Kidney (tissue), 14 donors: ENCODE measurements around the gene CBFA2T3. TPM values are rescaled to one million over a fixed set of nuclear protein-coding genes. Genes with fewer than 3 reads are reported as not detected.
A peak's percentile ranks its signal among the peaks of the same experiment; 100 is the strongest.

Source experiments
- DNase-seq, 5 donors: peaks; one replicate each; pipeline ENCODE4 v3.0.0-alpha.2; 2013 to 2020
- FAIRE-seq: peaks from 2 replicates; lab custom pipeline; 2012; peaks lifted over from hg19 to GRCh38; lab: Jason Lieb, UNC
- H3K27ac ChIP-seq, 2 donors: one replicate each; pipeline ENCODE4 v1.7.0; 2013; ENCODE audit warnings: low read depth in 2 of 2, low read length in 2 of 2, inconsistent platforms in 1 of 2
- H3K27me3 ChIP-seq: one replicate; pipeline ENCODE4 v1.7.1; 2013; ENCODE audit warnings: low read length, inconsistent platforms; ENCODE audit not compliant: control insufficient read depth, insufficient read depth
- H3K36me3 ChIP-seq, 3 donors: one replicate each; pipeline versions ENCODE4 v1.7.0 to v1.7.1; 2013; ENCODE audit warnings: low read length in 3 of 3, control low read depth in 1 of 3, inconsistent platforms in 1 of 3; ENCODE audit not compliant: insufficient read depth in 3 of 3, control insufficient read depth in 2 of 3
- H3K4me1 ChIP-seq, 3 donors: one replicate each; pipeline versions ENCODE4 v1.7.0 to v1.7.1; 2013; ENCODE audit warnings: low read length in 3 of 3, inconsistent platforms in 1 of 3, low read depth in 1 of 3; ENCODE audit not compliant: control insufficient read depth in 2 of 3, insufficient read depth in 2 of 3
- H3K4me3 ChIP-seq, 3 donors: one replicate each; pipeline versions ENCODE4 v1.7.0 to v1.8.1; 2013; ENCODE audit warnings: low read length in 3 of 3, control low read depth in 1 of 3, inconsistent platforms in 1 of 3
- H3K9ac ChIP-seq, 3 donors: one replicate each; pipeline versions ENCODE4 v1.7.0 to v1.7.1; 2013; ENCODE audit warnings: low read length in 3 of 3, control low read depth in 1 of 3, inconsistent platforms in 1 of 3
- H3K9me3 ChIP-seq, 3 donors: one replicate each; pipeline versions ENCODE4 v1.7.0 to v1.7.1; 2013; ENCODE audit warnings: low read length in 3 of 3, control low read depth in 1 of 3, inconsistent platforms in 1 of 3; ENCODE audit not compliant: control insufficient read depth in 2 of 3, insufficient read depth in 1 of 3
- intact Hi-C: fragments of 100-400 bp; cut with DNase I; formaldehyde crosslinking; loops from one replicate; pipeline ENCODE4 v1.11.1; 2022
- polyA plus RNA-seq: library from polyadenylated mRNA; stranded (reverse); fragments of 350-450 nt; fragmentation: Illumina TruSeq; extraction: RNeasy Lipid Tissue Mini Kit (QIAGEN cat#74804); gene quantifications from one replicate; pipeline ENCODE4 v1.2.3, GENCODE V29; 2014; ENCODE audit warnings: low read depth, low replicate concordance; ENCODE audit not compliant: insufficient read depth
- total RNA-seq: library from RNA; stranded (reverse); fragmentation: NEBNext Ultra II Directional; extraction: Animal tissue kit (Norgen Biotek cat#: 25700); gene quantifications from one replicate; pipeline ENCODE4 v1.2.1, GENCODE V29; 2021
- TF ChIP-seq, protein P1 (sequence below): IDR thresholded peaks from 3 replicates; pipeline ENCODE4 v1.5.1; 2012; ENCODE audit warnings: mild to moderate bottlenecking, moderate library complexity, borderline replicate concordance; ENCODE audit not compliant: insufficient read depth; ENCODE audit errors: extremely low read depth
- donor health status: control.
- donor health status: control.
- donor health status: control.
- donor health status: control.
- donor health status: control.
- donor health status: DM: yes; HTN: yes; CAD: no.
- donor health status: Normal renal cell carcinoma (clear cell type).

The CBFA2T3 gene
- total and polyA plus RNA-seq, 2 donors from 2014 or later, result 0.75 to 8.0 TPM

DNA sequence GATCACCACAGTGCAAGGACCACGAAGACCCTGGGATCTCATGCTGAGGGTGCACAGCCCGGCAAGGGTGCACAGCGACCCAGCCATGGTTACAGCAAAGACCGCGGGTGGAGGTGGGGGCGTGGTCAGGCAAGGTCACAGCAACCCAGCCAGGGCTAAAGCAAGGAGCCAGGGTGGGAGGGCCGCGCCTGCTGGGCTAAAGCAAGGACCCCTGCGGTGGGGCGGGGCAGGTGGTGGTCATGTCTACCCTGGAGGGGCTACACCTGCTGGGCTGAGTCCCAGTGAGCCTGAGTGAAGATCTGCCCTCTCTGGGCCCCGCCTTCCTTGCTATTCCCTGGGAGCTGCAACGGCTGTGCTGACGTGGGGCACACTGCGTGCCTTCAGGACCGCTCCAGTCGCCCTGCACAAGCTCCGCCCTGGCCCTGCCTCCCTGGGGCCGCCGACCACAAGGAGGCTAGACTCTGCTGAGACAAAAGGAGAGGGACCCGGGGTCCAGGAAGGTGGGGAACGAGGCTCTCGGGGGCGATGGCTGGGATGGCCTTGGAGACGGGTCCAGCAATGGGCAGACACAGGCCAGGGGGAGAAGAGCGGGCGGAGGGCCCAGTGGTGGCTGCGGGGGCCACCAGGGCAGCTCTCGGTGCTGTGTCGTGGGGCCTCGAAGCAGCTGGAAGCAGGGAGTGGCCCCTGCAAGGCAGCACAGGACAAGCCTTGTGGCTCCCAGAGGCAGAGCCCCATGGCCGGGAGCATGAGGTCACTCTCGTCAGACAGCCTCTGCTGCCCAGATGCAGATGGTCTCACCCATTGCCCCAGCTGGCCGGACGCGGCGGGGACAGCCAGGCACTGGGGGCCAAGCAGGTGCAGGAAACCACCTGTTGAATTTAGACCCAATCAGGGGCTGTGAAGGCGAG is 52.8 kb downstream of the CBFA2T3 start:
- Histone ChIP-seq H3K9me3 (no peaks in the 10 kb centered on the region), H3K27ac (no peak overlapping the region), H3K4me1 (peaks cover 0 to 8% (median 0%) of the 10 kb centered on the region in 3 donors), H3K9ac (no peak overlapping the region), H3K4me3 (no peak overlapping the region), H3K27me3 (no peaks in the 10 kb centered on the region), H3K36me3 (no peaks in the 10 kb centered on the region)
- DNase-seq (no peak), FAIRE-seq (no peak)
- TF ChIP-seq, protein P1, sequence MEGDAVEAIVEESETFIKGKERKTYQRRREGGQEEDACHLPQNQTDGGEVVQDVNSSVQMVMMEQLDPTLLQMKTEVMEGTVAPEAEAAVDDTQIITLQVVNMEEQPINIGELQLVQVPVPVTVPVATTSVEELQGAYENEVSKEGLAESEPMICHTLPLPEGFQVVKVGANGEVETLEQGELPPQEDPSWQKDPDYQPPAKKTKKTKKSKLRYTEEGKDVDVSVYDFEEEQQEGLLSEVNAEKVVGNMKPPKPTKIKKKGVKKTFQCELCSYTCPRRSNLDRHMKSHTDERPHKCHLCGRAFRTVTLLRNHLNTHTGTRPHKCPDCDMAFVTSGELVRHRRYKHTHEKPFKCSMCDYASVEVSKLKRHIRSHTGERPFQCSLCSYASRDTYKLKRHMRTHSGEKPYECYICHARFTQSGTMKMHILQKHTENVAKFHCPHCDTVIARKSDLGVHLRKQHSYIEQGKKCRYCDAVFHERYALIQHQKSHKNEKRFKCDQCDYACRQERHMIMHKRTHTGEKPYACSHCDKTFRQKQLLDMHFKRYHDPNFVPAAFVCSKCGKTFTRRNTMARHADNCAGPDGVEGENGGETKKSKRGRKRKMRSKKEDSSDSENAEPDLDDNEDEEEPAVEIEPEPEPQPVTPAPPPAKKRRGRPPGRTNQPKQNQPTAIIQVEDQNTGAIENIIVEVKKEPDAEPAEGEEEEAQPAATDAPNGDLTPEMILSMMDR, result no peak
- intact Hi-C loops, result no loop called here

DNA sequence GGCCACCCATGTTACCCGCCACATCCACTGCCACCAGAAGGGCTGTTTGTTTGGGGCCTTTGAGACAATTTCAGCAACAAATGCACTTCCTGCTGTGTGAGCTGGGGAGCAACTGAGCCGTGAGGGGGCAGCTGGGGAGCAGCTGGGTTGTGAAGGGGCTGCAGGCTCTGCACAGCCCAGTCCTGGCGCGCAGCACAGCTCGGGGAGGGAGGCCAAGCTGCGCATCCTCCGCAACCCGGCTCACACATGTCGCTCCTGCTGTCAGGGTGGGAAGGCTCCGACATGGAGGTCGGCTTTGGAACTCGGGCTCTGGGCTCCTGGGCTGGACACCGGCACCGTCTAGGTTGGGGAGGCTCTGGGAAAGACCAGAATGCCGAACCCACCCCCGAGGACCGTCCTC is 53.6 kb downstream of the CBFA2T3 start:
- intact Hi-C loops, result no loop called here
- no peaks in the 10 kb centered on the region for H3K36me3 ChIP-seq
- H3K4me3 ChIP-seq, result no peak overlapping the region
- no peak overlapping the region for H3K27ac ChIP-seq
- peaks cover 0 to 8% (median 0%) of the 10 kb centered on the region in 3 donors for H3K4me1 ChIP-seq
- H3K27me3 ChIP-seq, result no peaks in the 10 kb centered on the region
- H3K9me3 ChIP-seq, result no peaks in the 10 kb centered on the region
- no peak for FAIRE-seq
- TF ChIP-seq, protein P1, result no peak
- H3K9ac ChIP-seq, result no peak overlapping the region
- DNase-seq, result no peak

DNA sequence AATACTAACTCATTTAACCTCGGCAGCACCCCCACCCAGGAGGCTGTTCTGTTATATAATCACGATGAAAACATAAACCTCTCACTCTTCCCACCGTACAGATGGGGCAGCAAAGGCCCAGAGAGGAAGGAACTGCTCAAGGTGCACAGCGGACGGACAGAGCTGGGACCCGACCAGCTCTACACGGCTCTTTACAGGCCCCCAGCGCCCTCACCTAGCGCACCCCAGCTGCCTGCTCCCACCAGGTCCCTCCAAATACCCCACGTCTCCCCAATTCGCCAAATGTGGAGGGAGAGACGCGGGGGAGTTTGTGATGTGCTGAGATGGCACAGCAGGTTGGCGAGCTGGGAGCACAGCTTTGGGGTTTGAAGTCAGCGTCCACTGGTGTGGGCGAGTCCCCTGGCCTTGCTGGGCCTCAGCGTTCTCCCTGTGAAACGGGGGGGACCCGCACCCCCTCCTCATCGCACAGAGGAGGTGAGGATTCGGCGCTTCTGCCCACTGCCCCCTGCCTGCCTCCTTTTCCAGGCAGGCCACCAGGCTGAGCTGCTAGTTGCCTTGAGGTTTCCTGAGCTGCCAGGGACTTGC is 54.1 kb downstream of the CBFA2T3 start:
- FAIRE-seq (no peak), DNase-seq (no peak)
- TF ChIP-seq, protein P1, result no peak
- Histone ChIP-seq H3K27ac (peak overlapping the region in 1 of 2 donors; percentile 32), H3K27me3 (no peaks in the 10 kb centered on the region), H3K9ac (no peak overlapping the region), H3K36me3 (no peaks in the 10 kb centered on the region), H3K4me3 (no peak overlapping the region), H3K9me3 (no peaks in the 10 kb centered on the region), H3K4me1 (peaks cover 0 to 8% (median 0%) of the 10 kb centered on the region in 3 donors)
- intact Hi-C loops, result no loop called here
